Activated CD4-positive, alpha-beta T cell treated with anti-CD3 and anti-CD28 coated beads, Interleukin-10, Interleukin-2, amounts not matched to agents 100 ng/mL and 50 ng/mL, durations not matched to agents 16 hours and 8 hours (primary cell): ENCODE results near the gene GOLGB1.

ENCODE experiments used
- DNase-seq: peaks from one replicate; pipeline ENCODE4 v3.0.0-alpha.2; 2020

GOLGB1 gene

DNA sequence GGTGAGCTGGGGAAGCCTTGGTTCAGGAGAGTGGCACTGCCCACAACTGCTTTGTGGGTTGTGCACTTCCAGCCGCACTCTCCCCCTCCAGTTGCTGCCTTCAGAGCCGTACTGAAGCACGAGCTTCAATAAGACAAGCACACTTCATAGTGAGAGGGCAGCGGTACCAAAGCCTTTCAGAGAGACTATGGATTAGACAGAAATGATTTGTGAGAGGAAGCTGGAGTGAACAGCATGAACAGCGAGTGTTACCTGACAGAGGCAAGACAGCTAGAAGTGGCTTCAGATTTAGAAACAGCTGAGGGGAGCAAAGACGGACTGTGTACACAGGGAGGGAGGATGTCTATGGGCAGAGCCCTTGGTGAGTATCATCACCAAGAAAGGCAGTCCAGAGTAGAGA lies 119.9 kb downstream of the GOLGB1 start:
- DNase-seq: no peak

DNA sequence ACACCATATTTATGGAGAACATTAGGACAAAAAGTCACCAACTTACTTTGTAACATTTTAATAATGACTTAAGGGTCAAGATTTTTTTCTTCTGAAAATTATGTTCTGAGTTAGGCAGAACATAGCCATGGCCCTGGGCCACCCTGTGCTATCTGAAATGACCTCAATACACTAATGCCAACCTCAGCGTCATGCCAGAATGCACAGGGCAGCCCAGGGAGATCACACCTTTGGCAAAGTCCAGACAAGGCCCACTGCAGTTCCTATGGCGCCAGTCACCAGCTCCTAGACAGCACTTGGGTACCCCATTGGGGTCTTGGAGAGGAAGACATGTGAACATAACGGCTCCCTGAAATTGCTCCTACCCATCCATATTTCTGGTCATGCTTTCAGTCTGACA lies 121.9 kb downstream of the GOLGB1 start:
- no peak for DNase-seq

DNA sequence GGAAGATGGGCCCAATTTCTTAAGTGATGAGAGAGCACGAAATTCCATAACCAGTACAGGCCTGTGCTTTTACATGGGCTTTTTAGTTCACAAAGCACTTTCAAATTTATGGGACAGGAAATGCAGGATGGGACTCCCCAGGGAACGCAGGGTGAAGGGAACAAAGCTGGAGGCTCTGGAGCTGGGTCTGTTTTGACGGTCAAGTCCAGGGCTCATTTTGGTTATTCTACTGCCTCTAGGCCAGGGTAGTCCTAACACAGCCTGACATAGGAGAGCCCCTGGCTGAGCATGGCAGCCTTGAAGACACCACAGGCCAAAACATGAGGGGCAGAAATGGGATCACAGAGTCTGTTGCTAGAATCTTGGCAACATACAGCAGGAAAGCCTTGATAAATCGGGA lies 122.3 kb downstream of the GOLGB1 start:
- DNase-seq: no peak

DNA sequence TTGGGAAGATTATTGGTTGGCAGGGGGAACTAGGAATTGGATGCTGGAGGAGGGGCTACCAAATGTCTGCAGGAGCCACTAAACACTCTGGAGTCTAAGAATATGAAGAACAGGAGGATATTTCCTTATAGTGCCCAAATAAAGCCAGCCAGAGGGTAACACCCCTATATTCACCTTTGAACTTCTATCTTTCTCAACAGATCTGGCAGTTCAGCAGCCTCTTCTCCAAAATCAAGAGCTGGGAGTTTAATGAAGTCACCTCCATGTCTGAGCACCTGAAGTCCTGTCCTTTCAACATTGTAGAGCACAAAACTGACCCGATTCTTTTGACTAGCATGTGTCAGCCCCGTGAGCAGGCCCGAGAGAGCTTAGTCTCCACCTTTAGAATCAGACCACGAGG lies 123.0 kb downstream of the GOLGB1 start:
- no peak for DNase-seq

DNA sequence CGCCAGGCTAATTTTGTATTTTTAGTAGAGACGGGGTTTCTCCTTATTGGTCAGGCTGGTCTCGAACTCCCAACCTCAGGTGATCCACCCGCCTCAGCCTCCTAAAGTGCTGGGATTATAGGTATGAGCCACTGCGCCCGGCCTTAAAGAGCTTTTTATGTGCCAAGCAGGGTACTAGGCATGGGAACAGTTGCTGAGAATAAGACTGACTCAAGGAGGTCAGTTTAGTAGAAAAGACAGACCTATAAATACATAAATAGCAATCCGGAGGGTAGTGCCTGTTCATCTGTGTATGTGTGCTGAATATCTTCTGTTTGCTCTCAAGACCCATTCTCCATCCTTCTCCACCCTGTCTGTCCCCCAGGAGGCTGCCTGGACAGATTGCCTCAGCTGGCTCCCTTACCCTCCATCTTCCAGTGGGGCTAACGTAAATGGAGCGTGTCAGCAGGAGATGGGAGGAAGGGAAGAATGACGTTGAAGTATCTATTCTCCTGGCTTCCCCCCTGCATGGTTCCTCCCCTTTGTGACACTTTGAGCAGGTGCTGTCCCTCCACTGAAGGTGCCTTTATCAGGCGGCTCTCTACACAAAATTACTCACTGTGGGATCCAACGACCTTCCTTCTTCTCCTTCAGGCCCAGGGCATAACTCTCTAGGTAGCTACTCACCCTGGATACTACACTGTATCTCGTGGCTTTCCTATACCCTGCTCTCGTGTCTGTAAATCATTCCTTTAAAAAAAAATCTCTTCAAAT lies 125.2 kb downstream of the GOLGB1 start:
- no peak for DNase-seq

DNA sequence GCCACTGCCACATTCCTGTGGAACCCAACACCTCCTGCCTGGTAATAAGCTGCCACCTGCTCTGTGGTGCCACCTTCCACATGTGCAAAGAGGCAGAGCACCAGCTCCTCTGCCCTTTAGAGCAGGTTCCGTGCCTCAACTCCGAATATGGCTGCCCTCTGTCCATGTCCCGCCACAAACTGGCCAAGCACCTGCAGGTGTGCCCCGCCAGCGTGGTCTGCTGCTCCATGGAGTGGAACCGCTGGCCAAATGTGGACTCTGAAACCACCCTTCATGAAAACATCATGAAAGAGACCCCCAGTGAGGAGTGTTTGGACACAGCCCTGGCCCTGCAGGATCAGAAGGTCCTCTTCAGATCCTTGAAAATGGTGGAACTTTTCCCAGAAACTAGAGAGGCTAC lies 128.1 kb downstream of the GOLGB1 start:
- DNase-seq: no peak

DNA sequence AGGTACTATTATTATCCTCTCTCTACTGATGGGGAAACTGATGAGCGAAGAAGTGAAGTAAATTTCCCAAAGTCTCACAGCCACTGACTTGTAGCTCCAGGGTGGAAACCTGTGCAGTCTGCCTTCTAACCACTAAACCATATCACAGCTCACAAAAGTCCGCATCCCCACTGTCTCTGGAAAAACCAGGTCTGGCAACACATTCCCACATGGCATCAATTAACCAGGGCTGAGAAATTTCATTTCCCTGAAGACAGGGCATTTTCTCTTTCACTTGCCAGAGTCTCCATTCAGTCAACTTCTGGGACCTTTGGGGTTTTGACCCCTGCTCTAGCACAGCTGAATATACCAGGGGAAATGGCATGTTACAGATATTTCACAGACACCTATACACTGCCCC lies 129.8 kb downstream of the GOLGB1 start:
- DNase-seq: no peak
